Fibroblast of pulmonary artery (primary cell): Measurements from ENCODE around the gene ASTN1.

Source experiments
- DNase-seq: peaks from one replicate; pipeline ENCODE4 v3.0.0-alpha.2; 2010; ENCODE audit warnings: low read depth
- H3K4me3 ChIP-seq: replicated peaks from 2 replicates; pipeline ENCODE4 v1.5.1; 2011; ENCODE audit warnings: low read depth, mild to moderate bottlenecking, control low read depth, low read length, moderate library complexity
- CTCF ChIP-seq: IDR thresholded peaks from 2 replicates; pipeline ENCODE4 v1.5.1; 2011; ENCODE audit warnings: mild to moderate bottlenecking, control low read depth, low read length, inconsistent platforms; ENCODE audit errors: missing control alignments

The ASTN1 gene

GRCh38 chr1:177092001-177092400, 72.5 kb downstream of the ASTN1 start:
- no peak for DNase-seq
- H3K4me3 ChIP-seq: no peak overlapping the region
- no peak for TF ChIP-seq CTCF

GRCh38 chr1:177091040-177091439, 73.5 kb downstream of the ASTN1 start:
- no peak overlapping the region for H3K4me3 ChIP-seq
- no peak for DNase-seq
- TF ChIP-seq CTCF: no peak

GRCh38 chr1:177088966-177089365, 75.5 kb downstream of the ASTN1 start:
- DNase-seq: no peak
- H3K4me3 ChIP-seq: no peak overlapping the region
- TF ChIP-seq CTCF: no peak

- H3K4me3 ChIP-seq: no peak overlapping the region
- no peak for DNase-seq
- TF ChIP-seq CTCF: no peak
Observed at GRCh38 chr1:177082855-177083693, 81.4 kb downstream of the ASTN1 start.

- no peak overlapping the region for H3K4me3 ChIP-seq
- DNase-seq: no peak
- TF ChIP-seq CTCF: no peak
Observed at GRCh38 chr1:177080564-177080963, 83.9 kb downstream of the ASTN1 start.

- TF ChIP-seq CTCF: no peak
- H3K4me3 ChIP-seq: no peak overlapping the region
- DNase-seq: no peak
Observed at GRCh38 chr1:177077734-177078499, 86.6 kb downstream of the ASTN1 start.
